Neural progenitor cell (in vitro differentiated cells): Measurements from ENCODE around the gene GALNT18. TPM values are rescaled to one million over a fixed set of nuclear protein-coding genes. Genes with fewer than 3 reads are reported as not detected.

Experiments
- DNase-seq: peaks from one replicate; pipeline ENCODE4 v3.0.0-alpha.2; 2016; ENCODE audit warnings: low spot score
- H2AFZ ChIP-seq: fragments of 200-600 bp; sonication (generic); replicated peaks from 2 replicates; pipeline ENCODE4 v1.6.1; 2016; ENCODE audit warnings: antibody characterized with exemption
- H3F3A ChIP-seq: fragments of 200-600 bp; sonication (generic); 2 replicates; pipeline ENCODE4 v1.6.1; 2016; ENCODE audit warnings: antibody characterized with exemption, low read depth
- H3K27ac ChIP-seq: fragments of 200-600 bp; sonication (generic); 2 replicates; pipeline ENCODE4 v1.5.1; 2016; ENCODE audit warnings: mild to moderate bottlenecking
- H3K27me3 ChIP-seq: fragments of 200-600 bp; sonication (generic); 2 replicates; pipeline ENCODE4 v1.6.1; 2016; ENCODE audit warnings: mild to moderate bottlenecking, moderate library complexity
- H3K36me3 ChIP-seq: fragments of 200-600 bp; sonication (generic); 2 replicates; pipeline ENCODE4 v1.5.1; 2016
- H3K4me1 ChIP-seq: fragments of 200-600 bp; sonication (generic); 2 replicates; pipeline ENCODE4 v1.6.1; 2016; ENCODE audit warnings: mixed run types
- H3K4me2 ChIP-seq: fragments of 200-600 bp; sonication (generic); 2 replicates; pipeline ENCODE4 v1.6.1; 2016
- H3K4me3 ChIP-seq: fragments of 200-600 bp; sonication (generic); 2 replicates; pipeline ENCODE4 v1.5.1; 2016
- H3K79me2 ChIP-seq: fragments of 200-600 bp; sonication (generic); 2 replicates; pipeline ENCODE4 v1.6.1; 2016; ENCODE audit warnings: low read depth
- H3K9ac ChIP-seq: fragments of 200-600 bp; sonication (generic); 2 replicates; pipeline ENCODE4 v1.6.1; 2016
- H3K9me3 ChIP-seq: fragments of 200-600 bp; sonication (generic); 2 replicates; pipeline ENCODE4 v1.5.1; 2016; ENCODE audit warnings: low read depth
- H4K20me1 ChIP-seq: fragments of 200-600 bp; sonication (generic); 2 replicates; pipeline ENCODE4 v1.6.1; 2016; ENCODE audit warnings: low read depth
- H3K27ac Mint-ChIP-seq: 3 replicates; pipeline ENCODE4 v1.8.0; 2021; ENCODE audit warnings: mixed read lengths
- H3K27me3 Mint-ChIP-seq: 2 replicates; pipeline ENCODE4 v1.8.0; 2022; ENCODE audit warnings: low read depth, mild to moderate bottlenecking, inconsistent platforms, moderate library complexity, mixed read lengths; ENCODE audit not compliant: insufficient read depth
- H3K36me3 Mint-ChIP-seq: 3 replicates; pipeline ENCODE4 v1.8.0; 2021; ENCODE audit warnings: mixed read lengths
- H3K4me1 Mint-ChIP-seq: 3 replicates; pipeline ENCODE4 v1.8.0; 2021; ENCODE audit warnings: mixed read lengths
- H3K4me3 Mint-ChIP-seq: 3 replicates; pipeline ENCODE4 v1.8.0; 2021; ENCODE audit warnings: mild to moderate bottlenecking, moderate library complexity, mixed read lengths
- H3K9me3 Mint-ChIP-seq: 3 replicates; pipeline ENCODE4 v1.8.0; 2020; ENCODE audit warnings: mixed read lengths
- EZH2 ChIP-seq: fragments of 200-600 bp; sonication (generic); IDR thresholded peaks from 2 replicates; pipeline ENCODE4 v1.6.1; 2017; ENCODE audit warnings: antibody characterized with exemption, mild to moderate bottlenecking, moderate library complexity
- EZH2phosphoT487 ChIP-seq: fragments of 200-600 bp; sonication (generic); IDR thresholded peaks from 2 replicates; pipeline ENCODE4 v1.6.1; 2017; ENCODE audit warnings: antibody characterized with exemption
- total RNA-seq: library from RNA; depleted of rRNA; stranded (reverse); fragments of >200 nt; gene quantifications from 2 replicates; pipeline ENCODE4 v1.2.3, GENCODE V29; 2015; ENCODE audit warnings: low replicate concordance
- TF ChIP-seq, protein P1 (sequence below): fragments of 200-600 bp; sonication (generic); IDR thresholded peaks from 2 replicates; pipeline ENCODE4 v1.5.1; 2017; ENCODE audit warnings: antibody characterized with exemption, mild to moderate bottlenecking

The GALNT18 gene
- total RNA-seq, 1 donor from 2014 or later, result 2.4 TPM

DNA sequence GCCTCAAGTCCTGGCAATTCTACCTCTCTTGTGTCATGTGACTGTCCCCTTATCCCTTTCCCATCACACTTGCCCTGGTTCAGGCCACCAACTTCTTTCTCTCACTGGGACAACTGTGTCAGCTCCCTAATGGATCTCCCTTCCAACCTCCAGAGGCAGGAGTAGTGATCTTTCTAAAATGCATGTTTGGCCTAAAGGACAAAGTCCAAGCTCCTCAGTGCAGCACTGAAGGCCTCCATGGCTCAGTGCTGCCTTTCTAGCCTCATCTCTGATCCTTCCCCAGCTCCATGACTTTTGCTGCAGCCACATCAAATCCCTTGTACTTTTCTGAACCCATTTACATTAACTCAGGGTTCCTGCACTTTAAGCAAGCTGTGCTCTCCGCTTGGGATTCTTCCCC, 349.6 kb downstream of the GALNT18 start:
- peaks cover 2% of the 10 kb centered on the region for H3K27me3 Mint-ChIP-seq

DNA sequence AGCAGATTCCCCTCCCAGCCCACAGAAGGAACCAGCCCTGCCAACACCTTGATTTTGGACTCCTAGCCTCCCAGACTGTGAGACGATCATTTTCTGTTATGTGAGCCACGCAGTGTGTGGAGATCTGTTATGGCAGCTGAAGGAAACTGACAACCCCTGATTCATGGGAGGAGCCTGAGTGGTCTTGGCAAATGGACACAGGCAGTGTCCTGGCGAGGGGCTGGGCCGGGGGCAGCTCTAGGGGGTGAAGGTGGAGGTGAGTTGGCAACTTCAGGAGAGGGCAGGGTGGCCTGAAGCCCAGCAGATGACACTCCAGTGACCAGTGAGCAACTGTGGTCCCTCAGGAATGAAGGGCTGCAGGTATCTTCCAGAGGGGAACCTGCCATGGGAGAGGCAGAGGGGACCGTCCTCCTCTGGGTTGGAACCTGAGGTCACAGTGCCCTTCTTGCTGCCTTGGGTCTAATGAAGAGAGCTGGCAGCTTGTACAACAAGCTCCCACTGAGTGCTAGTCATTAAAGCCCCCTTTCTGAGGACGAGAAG, 351.5 kb downstream of the GALNT18 start:
- Mint-ChIP-seq H3K36me3 (peaks cover 2% of the 10 kb centered on the region), H3K9me3 (peaks cover 4% of the 10 kb centered on the region), H3K4me1 (peaks cover 8% of the 10 kb centered on the region), H3K27ac (peak overlapping the region; percentile 86), H3K27me3 (peaks cover 2% of the 10 kb centered on the region), H3K4me3 (no peak overlapping the region)
- Histone ChIP-seq H3K27ac (no peak overlapping the region), H3K9ac (no peak overlapping the region), H3K27me3 (no peaks in the 10 kb centered on the region), H3K4me3 (no peak overlapping the region), H3K79me2 (no peaks in the 10 kb centered on the region), H3K9me3 (no peaks in the 10 kb centered on the region), H3K36me3 (no peaks in the 10 kb centered on the region), H4K20me1 (no peaks in the 10 kb centered on the region), H3K4me2 (no peak overlapping the region), H3K4me1 (no peaks in the 10 kb centered on the region), H3F3A (no peaks in the 10 kb centered on the region), H2AFZ (no peak overlapping the region)
- TF ChIP-seq EZH2 (no peak), EZH2phosphoT487 (no peak)
- TF ChIP-seq, protein P1, sequence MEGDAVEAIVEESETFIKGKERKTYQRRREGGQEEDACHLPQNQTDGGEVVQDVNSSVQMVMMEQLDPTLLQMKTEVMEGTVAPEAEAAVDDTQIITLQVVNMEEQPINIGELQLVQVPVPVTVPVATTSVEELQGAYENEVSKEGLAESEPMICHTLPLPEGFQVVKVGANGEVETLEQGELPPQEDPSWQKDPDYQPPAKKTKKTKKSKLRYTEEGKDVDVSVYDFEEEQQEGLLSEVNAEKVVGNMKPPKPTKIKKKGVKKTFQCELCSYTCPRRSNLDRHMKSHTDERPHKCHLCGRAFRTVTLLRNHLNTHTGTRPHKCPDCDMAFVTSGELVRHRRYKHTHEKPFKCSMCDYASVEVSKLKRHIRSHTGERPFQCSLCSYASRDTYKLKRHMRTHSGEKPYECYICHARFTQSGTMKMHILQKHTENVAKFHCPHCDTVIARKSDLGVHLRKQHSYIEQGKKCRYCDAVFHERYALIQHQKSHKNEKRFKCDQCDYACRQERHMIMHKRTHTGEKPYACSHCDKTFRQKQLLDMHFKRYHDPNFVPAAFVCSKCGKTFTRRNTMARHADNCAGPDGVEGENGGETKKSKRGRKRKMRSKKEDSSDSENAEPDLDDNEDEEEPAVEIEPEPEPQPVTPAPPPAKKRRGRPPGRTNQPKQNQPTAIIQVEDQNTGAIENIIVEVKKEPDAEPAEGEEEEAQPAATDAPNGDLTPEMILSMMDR, result no peak
- DNase-seq, result no peak

More for the DNA sequence above, 349.6 kb downstream of the GALNT18 start:
- no peak overlapping the region for H3K4me3 Mint-ChIP-seq
- Histone ChIP-seq H3K9ac (no peak overlapping the region), H3K36me3 (no peaks in the 10 kb centered on the region), H3K4me2 (no peak overlapping the region), H2AFZ (no peak overlapping the region), H3K27me3 (no peaks in the 10 kb centered on the region), H3K9me3 (no peaks in the 10 kb centered on the region), H3F3A (no peaks in the 10 kb centered on the region), H3K27ac (no peak overlapping the region), H4K20me1 (no peaks in the 10 kb centered on the region), H3K79me2 (no peaks in the 10 kb centered on the region), H3K4me3 (no peak overlapping the region), H3K4me1 (no peaks in the 10 kb centered on the region)
- H3K36me3 Mint-ChIP-seq, result peaks cover 2% of the 10 kb centered on the region
- H3K9me3 Mint-ChIP-seq, result peaks cover 9% of the 10 kb centered on the region
- TF ChIP-seq EZH2, result no peak
- TF ChIP-seq, protein P1, result no peak
- TF ChIP-seq EZH2phosphoT487, result no peak
- no peak for DNase-seq
- H3K4me1 Mint-ChIP-seq, result peaks cover 3% of the 10 kb centered on the region
- H3K27ac Mint-ChIP-seq, result no peak overlapping the region

DNA sequence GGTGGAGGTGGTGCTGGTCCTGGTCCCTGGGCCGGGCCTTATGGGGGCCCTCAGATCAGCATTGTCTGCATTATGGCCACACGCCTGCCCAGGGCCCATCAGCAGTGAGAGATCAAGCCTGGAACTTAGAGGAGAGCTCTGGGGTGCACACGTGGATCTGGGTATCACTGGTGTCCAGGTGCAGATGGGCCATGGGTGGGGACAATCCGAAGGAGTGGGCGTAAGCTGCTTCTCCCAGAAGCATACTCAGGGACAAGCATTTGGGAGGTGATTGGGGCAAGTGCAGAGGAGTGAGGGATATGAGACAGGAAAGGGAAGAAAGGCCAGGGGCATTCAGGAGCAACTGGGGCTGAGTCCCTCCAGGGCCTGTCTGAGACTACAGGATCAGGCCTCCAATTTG, 353.1 kb downstream of the GALNT18 start:
- H4K20me1 ChIP-seq, result no peaks in the 10 kb centered on the region
- Mint-ChIP-seq H3K27ac (no peak overlapping the region), H3K9me3 (peaks cover under 1% of the 10 kb centered on the region), H3K36me3 (peaks cover 2% of the 10 kb centered on the region), H3K4me1 (peaks cover 10% of the 10 kb centered on the region), H3K4me3 (no peak overlapping the region), H3K27me3 (no peaks in the 10 kb centered on the region)
- no peaks in the 10 kb centered on the region for H3K36me3 ChIP-seq
- H2AFZ ChIP-seq, result no peak overlapping the region
- H3K4me3 ChIP-seq, result no peak overlapping the region
- no peak for TF ChIP-seq EZH2phosphoT487
- TF ChIP-seq, protein P1, result no peak
- no peak for TF ChIP-seq EZH2
- no peaks in the 10 kb centered on the region for H3K4me1 ChIP-seq
- no peaks in the 10 kb centered on the region for H3F3A ChIP-seq
- H3K9ac ChIP-seq, result no peak overlapping the region
- H3K9me3 ChIP-seq, result no peaks in the 10 kb centered on the region
- no peak overlapping the region for H3K4me2 ChIP-seq
- no peaks in the 10 kb centered on the region for H3K27me3 ChIP-seq
- no peaks in the 10 kb centered on the region for H3K79me2 ChIP-seq
- no peak for DNase-seq
- H3K27ac ChIP-seq, result no peak overlapping the region
